Stimulated activated CD4-positive, alpha-beta T cell treated with anti-CD3 and anti-CD28 coated beads, Interleukin-4, amount 100 ng/mL, for 1 hour (primary cell): ENCODE data around the gene CCT5.
"Not testable (repeated sequence)": the region's sequence is repeated elsewhere in the genome, so short reads cannot be mapped to it uniquely, and the experiment has no call there.

Experiments
- DNase-seq: peaks from one replicate; pipeline ENCODE4 v3.0.0-alpha.2; 2020

CCT5 gene

DNA sequence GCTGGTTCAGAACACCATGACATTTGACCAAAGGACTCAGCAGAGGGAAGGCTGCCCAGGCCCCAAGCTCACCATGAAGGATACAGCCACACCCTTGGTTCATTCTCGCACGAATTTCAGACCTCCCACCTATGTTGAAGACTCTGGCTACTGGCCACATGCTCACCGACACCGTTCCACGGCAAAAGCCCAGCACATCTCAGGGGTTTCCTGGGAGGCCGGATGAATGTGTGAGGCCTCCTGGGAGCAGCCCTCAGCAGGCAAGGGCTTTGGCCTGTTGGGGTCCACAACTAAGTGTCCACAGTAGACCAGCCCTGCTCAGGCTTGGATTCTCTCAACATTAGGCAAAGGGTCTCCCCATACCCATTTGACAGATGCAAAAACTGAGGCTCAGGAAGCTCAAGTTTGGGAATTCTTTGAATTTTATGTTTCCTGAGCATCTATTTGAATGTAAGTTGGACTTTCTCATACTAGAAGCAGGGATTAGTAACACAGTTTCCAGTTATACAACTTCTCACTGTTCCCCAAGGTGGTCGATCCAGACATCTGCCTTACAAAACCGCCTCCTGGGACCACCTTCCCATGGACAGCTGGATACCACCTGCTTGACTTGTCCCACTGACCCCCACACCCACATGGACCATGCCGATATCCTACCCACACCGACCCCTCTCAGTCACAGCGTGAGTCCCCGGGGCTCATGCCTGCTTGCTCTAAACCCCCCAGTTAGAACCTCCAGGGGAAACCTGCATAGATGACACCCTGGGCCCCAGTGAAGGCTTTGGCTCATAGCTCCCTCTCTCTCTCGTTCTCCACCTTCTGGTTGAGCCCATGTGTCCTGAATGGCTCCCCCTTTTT, 27.9 kb downstream of the CCT5 start:
- no peak for DNase-seq

DNA sequence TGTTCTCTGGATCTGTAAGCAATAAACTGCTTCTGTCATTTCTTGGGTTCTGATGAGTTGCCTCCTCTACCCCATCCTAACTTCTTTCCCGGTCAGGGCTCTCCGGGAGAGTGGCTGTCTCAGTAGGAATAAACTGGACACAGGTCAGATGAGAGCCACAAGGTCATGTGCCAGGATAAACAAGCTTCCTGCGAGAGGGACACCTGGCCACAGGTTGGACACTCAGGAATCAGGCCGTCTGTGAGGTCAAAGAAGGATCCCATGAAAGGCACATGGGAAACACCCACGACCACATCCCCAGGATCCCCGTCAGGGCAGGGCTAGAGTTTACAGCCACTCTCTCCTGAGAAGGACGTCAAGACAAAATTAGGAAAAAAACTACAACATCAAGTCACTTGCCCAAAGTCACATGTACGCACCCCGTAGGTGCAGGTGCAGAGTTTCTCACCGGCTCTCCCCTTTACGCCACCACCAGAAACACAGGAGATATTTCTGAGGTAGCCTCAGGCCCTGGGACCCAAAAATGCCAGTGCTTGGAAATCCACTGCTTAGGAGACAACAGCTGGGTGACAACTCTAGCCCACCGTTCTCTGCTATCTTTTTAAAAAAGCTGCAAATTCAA, 28.7 kb downstream of the CCT5 start:
- DNase-seq: no peak

DNA sequence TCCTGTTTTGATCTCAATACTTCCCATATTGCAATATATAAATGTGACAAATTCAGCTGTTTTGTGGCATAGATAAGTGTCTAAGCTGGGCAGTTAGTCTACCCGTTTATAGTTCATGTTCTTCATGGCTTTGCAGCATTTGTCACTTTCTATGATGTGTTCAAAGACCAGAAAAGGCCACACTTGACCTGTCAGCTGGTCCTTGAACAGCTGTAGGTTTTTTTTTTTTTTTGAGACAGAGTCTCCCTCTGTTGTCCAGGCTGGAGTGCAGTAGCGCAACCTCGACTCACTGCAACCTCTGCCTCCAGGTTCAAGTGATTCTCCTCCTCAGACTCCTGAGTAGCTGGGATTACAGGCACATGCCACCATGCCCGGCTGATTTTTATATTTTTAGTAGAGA, 29.2 kb downstream of the CCT5 start:
- no peak for DNase-seq

DNA sequence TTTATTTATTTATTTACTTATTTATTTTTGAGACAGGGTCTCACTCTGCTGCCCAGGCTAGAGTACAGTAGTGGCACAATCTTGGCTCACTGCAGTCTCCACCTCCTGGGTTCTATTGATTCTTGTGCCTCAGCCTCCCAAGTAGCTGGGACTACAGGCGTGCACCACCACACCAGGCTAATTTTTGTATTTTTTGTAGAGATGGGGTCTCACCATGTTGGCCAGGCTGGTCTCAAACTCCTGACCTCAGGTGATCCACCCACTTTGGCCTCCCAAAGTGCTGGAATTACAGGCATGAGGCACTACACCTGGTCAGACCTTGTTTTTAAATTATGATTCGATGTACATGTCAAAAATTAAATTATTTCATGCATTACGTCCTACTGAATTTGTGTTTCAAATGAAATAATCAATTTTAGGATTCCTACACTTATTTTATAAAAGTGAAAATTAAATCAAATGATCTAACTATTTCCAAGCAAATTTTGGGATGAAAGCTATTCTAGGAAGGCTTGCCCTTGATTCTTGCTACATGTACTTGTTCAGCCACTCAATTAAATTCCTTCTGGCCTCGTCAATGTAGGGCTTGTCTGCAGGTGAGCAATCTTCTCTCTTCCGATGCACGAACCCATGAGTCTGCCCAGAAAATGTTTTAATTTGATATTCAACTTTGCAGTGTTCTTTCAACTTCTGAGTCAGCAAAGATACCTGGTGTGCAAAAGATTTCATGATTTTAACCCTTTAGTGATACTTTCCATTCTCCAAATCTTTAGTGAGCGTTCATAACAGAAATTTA, 30.0 kb downstream of the CCT5 start:
- no peak for DNase-seq

DNA sequence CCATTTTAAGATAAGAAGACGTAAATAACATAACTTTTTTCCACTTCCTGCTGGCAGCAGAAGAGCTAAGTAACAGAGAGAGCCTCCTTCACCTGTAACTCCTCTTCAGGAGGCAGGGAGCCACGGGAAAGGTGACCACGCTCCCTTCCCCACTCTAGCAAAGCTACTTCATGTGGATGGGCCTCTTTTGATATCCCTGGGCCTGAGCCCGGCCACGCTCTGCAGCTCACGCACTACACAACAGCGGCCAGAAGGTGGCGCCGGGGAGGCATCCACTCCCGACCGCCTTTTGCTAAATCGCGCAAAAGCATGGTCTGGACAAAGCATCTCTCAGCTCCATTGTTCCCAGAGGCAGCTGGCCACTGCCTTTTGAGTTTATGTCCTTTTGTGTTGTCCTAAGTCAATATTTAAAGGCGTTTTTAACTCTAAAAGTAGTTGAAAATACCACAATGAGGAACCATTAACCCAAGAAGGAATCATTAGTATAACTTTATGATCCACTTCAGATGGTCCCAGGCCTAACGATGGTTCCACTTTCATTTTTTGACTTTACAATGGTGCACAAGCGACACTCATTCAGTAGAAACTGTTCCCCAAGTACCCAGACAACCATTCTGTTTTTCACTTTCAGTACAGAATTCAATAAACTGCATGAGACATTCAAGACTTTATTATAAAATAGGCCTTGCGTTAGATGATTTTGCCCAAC, 34.0 kb downstream of the CCT5 start:
- DNase-seq: peak; percentile 81

DNA sequence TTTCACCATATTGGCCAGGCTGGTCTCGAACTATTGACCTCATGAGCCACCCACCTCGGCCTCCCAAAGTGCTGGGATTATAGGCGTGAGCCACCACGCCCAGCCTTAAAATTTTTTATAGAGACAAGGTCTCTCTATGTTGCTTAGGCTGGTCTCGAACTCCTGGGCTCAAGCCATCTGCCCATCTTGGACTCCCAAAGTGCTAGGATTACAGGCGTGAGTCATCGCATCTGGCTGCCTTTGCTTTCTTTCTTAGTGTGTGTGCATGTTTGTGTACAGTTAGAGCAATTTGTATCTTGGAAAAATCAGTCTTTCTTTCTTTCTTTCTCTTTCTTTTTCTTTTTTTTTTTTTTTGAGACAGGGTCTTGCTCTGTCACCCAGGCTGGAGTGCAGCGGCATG, 35.3 kb downstream of the CCT5 start:
- not testable (repeated sequence) for DNase-seq

DNA sequence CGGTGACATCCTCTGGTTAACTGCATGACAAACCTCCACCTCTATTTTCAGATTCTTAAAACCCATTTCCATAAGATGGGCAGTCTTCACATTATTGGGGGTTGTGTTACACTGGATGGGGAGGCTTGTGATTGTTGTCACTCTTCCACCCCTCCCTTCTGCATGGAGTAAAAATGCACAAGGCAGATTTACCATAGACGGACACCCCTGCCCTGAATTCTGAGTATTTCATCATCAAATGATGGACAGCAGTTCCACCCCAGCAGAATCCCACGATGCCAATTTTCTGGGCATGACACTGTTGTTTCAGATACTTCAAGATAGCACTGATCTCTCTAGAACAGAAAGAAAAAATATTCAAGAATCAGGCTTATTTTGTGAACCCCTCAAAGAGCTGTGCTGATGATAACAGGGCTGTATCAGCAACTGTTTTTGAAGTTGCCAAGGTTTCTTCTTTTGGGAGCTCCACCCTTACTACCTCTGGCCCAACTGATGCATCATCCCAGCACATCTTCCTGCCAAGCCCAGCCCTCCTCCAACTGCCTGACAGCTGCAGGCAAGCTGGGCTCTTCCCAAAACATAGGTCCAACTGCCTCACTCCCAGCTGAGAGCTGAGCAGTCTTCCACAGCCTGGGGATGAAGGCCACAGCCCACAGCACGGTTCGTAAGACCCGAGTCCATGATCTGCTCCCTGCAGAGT, 36.2 kb downstream of the CCT5 start:
- DNase-seq: no peak

DNA sequence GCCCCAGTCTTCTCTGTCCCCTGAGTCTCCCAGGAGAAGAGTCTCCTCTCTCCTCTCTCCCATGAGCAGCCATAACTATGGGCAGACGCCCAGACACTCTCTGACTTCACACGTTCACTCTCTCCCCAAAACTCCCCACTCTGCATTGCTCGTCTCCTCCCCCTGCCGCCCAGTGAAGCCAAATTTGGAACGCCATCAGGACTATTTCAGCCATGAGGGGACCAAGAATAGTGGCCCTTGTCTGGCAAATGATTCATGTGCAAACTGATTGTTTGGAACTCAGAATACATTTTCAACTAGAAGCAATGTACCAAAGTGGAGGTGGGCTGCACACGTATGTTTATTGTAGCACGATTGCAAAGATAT, 36.8 kb downstream of the CCT5 start:
- DNase-seq: no peak

DNA sequence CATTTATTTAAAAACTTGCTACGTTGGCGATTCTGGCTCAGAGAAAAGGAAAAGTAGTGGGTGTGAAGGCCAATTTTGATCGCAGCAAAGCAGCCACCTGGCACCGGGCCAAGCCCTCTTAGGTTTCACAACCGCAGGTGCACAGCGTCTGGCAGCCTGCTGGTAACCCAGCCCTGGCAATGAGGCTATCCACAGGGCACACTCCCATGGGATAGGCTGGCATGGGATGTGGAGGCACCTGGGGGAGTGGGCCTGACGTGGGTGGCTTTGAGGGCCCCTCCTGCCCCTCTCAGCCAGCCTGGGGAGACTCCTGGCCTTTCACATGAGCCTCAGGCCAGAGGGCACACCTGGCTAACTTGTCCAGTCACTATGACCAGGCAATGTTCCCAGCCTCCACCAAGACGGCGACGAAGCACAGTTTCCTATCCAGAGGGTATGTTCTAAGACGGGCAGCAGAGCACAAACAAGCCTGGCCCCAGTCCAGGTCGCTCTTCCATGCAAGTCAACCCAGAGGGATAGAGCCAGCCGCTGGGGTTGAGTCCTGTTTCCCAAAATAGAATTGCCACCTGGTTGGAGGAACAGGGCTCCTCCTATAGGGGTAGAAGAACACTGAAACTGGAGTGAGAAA, 38.6 kb downstream of the CCT5 start:
- peak; percentile 34 for DNase-seq

DNA sequence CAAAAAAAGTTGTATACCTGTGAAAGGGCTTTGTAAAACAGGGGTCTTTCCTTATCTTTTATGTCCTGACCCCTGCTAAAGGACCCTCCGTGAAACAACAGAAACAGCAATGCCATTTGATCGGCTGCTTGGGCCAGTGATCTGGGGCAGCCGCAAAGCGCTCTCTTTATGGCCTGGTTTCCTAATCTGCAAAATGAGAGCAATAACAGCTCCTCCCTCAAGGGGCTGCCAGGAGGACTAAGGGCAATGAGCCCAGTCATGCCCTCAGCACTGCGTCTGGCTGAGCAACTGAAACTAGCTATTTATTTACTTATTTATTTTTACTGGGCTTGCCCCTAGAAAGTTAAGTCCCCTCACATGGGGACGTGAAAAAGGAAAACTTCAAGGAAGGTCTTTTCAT, 39.3 kb downstream of the CCT5 start:
- DNase-seq: no peak

DNA sequence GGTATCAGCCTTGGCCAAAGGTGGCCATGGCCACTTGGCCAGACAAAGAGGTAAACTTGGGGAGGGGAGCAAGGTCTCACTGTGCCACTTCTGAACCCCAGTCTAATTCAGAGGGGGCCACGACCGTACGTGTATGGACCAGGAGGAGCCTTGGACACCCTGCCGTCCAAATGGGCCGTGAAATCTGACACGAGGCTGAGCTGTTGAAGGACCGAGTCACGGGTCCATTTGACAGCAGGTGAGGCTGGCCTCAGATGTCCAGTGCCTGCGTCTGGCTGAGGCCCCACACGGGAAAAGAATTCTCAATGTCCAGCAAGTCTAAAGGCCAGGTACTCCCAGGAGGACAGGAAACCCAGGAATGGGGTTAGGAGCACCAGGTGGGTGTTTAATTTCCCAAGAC, 39.9 kb downstream of the CCT5 start:
- no peak for DNase-seq

DNA sequence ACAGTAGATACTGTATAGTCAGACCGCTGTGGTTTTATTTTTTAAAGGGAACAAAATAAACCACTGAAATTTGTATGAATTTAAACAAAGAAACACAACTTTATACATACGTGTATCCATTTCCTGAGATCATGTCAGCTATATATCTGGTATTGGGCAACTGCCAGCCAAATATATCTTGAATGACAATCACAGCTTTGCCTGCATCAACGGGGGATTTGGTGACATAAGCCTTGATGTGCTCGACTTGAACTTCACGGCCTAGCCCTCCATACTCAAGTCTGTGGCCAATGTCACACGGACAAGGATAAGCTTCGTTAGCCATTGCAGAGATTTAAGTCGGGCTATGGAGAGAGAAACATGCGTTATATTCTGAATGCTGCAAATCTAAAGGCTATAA, 40.4 kb downstream of the CCT5 start:
- no peak for DNase-seq

DNA sequence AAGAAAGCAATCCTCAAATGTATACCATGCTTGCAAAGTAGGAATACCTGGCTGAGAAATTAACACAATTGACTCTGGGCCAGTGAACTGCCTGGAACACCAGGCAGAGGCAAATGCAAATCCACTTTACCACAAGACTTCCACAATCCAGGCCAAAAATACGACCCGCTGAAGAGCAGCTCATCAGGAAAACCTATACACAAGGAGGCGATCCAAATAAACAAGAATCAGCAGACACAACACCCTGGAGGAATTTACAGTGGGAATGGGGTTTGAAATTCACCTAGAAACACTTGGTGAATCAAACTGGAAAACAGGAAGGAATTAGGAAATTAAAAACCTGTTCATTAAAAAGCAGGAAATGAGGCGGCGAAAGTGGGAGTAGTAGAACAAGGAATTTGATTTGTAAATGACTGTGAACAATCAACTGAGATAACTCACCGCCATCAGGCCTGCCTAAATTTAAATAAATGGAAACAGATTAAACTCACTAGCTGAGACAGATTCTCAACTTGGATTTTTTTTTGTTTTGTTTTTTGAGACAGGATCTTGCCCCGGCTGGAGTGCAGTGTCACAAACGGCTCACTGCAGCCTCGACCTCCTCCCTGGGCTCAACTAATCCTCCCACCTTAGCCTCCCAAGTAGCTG, 41.7 kb downstream of the CCT5 start:
- no peak for DNase-seq

DNA sequence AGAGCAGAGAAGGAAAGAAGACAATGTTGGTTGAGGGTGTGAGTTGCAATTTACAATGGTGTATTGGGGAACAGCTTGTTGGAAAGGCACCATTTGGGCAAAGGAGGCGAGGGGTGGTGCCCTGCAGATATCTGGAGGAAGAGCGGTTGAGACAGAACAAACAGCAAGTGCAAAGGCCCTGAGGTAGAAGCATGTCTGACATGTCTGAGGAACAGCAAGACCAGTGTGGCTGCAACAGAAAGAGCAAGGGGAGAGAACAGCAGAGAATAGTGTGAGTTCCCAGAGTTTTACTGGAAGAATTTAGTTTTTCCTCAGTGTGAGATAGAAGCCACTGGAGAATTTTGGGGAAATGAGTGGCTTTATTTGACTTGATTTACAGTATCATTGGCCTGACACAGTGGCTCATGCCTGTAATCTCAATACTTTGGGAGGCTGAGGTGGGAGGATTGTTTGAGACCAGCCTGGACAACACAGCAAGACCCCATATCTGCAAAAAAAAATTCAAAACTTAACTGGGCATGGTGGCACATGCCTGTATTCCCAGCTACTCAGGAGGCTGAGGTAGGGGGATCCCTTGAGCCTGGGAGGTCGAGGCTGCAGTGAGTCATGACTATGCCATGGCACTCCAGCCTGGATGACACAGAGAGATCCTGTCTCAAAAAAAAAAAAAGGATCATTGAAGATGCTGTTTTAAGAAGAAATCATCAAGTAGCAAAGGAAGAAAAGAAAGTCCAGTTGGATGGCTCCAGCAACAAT, 44.0 kb downstream of the CCT5 start:
- DNase-seq: no peak

DNA sequence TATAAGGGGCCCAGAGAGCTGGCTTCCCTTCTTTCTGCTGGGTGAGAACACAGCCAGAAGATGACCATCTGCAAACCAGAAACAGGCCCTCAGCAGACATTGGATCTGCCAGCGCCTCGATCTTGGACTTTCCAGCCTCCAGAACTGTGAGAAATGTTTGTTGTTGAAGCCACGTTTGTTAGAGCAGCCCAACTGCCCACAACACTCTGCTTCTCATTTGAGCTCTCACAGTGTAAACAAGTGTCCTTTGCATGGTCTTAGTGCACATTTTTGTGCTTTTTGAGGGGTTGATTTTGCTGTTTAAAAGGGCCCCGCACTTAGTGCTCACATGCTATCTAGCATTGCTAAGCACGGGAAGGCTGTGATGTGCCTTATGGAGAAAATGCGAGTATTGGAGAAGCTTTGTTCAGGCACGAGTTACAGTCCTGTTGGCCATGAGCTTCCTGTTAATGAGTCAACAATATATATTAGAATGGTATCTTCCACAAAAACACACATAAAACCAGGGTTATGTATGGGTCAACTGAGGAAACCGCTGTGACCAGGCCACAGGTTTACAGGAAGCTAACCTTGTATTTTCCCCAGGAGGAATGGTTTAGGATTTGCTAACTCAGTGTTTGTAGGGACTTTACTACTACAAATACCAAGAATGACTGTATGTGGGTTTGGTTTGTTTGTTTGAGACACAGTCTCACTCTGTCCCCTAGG, 45.7 kb downstream of the CCT5 start:
- no peak for DNase-seq

DNA sequence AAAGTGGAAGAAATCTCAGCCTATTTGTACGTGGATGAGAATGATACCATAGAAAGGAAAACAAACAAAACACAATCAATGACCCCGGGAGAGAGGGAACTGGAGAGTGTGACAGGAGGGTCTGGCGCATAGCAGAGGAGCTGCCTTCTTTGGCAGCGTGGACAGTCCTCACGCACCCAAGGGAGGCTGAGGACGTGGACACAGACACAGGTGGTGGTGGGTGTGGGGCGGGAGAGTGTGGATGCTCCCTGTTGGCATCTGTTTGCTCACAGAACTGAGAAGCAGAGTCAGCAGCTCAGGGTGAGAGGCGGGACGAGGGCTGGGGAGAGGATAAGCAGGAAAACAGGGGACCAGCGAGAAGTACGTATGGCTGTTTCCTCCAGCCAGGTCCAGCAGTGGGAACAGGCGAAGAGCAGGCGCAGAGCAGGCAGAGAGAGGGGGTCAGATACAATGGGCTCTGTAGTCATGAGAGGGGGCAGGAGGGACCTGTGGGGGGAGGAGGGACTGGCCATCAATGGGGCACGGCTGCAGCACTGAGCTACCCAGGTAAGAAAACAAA, 47.6 kb downstream of the CCT5 start:
- no peak for DNase-seq

DNA sequence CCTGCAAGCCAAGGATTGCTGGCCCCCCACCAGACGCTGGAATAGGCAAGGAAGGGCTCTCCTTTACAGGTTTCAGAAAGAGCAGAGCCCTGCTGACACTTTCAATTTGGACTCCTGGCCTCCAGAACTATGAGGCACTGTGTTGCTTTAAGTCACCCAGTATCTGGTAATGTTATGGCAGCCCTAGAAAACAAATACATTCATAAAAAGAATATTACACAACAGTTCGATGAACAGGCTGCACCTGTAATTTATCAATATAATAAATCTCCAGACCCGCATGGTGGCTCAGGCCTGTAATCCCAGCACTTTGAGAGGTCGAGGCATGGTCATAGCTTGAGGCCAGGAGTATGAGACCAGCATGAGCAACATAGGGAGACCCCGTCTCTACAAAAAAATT, 50.2 kb downstream of the CCT5 start:
- no peak for DNase-seq

DNA sequence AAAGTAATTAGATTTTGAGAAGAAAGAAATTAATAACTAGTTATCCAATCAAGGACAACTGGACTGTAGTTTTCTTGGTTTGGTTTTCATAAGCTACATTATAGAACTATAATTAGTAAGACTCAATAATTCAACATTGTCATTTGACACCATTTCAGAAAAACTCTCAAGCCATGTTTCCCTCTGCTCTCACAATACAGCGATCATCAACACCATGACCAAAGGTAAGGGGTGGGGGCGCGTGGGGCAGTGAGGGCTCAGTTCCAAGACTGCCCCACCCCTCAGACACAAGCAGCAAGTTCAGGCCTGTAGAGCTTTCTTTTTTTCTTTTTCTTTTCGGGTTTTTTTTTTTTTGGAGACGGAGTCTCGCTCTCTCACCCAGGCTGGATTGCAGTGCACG, 51.2 kb downstream of the CCT5 start:
- DNase-seq: no peak

DNA sequence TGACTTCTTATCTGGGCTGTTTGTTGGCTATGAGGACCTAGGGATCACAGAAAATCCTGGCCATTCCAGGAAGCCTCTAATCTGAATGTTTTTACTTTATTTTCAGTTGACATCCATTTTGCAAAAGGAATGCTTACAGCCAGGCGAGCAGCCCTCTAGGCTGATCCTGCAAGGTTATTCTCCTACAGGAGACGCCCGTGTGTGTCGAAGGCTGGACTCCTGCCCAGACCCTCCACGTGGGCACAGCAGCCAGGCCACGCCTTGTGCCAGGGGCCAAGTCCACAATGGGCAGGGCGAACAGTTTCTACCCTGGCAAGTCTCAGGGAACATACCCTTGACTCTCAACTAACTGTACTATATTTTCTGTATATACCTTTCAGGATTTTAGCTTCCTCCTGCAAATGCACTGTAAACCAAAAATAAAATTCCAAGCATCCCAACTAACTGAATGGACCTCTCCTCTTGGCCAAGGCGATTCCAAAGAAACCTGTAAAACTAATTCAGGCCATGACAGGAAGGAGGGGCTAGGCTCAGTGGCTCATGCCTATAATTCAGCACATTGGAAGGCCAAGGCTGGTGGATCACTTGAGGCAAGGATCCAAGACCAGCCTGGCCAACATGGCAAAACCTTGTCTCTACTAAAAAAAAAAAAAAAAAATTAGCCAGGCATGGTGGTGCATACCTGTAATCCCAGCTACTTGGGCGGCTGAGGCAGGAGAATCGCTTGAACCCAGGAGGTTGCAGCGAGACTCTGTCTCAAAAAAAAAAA, 51.9 kb downstream of the CCT5 start:
- DNase-seq: no peak
